ENCODE measurements around the gene MPHOSPH8.
"Not testable (repeated sequence)": the region's sequence is repeated elsewhere in the genome, so short reads cannot be mapped to it uniquely, and the experiment has no call there.

MPHOSPH8 gene

GRCh38 chr13:19704256-19704655 lies 70.8 kb downstream of the MPHOSPH8 start:
- H3K4me1 ChIP-seq (ENCODE audit: low read length); H3K36me3 ChIP-seq (replicated peaks; ENCODE audit: insufficient read depth, low read length); H3K9me3 ChIP-seq (replicated peaks; ENCODE audit: insufficient read depth, low read length); H2AFZ ChIP-seq (ENCODE audit: low read length); H3K27ac ChIP-seq (ENCODE audit: low read length); H3K4me2 ChIP-seq (ENCODE audit: low read depth, low read length); H3K9ac ChIP-seq (ENCODE audit: low read length); H3K27me3 ChIP-seq (replicated peaks; ENCODE audit: insufficient read depth, low read length); H3K9me2 ChIP-seq (replicated peaks; ENCODE audit: insufficient read depth, low read length); H4K20me1 ChIP-seq (ENCODE audit: insufficient read depth, low read length); H3F3A ChIP-seq (ENCODE audit: insufficient read depth, low read length); DNase-seq; H3K79me2 ChIP-seq (ENCODE audit: low read length); H3K4me3 ChIP-seq (ENCODE audit: low read length): not testable (repeated sequence)

- H3K9me2 ChIP-seq (replicated peaks; ENCODE audit: insufficient read depth, low read length); DNase-seq; H3K4me3 ChIP-seq (ENCODE audit: low read length); H4K20me1 ChIP-seq (ENCODE audit: insufficient read depth, low read length); H3K36me3 ChIP-seq (replicated peaks; ENCODE audit: insufficient read depth, low read length); H3F3A ChIP-seq (ENCODE audit: insufficient read depth, low read length); H3K9ac ChIP-seq (ENCODE audit: low read length); H3K79me2 ChIP-seq (ENCODE audit: low read length); H3K27me3 ChIP-seq (replicated peaks; ENCODE audit: insufficient read depth, low read length); H3K4me1 ChIP-seq (ENCODE audit: low read length); H3K9me3 ChIP-seq (replicated peaks; ENCODE audit: insufficient read depth, low read length); H2AFZ ChIP-seq (ENCODE audit: low read length); H3K27ac ChIP-seq (ENCODE audit: low read length); H3K4me2 ChIP-seq (ENCODE audit: low read depth, low read length): not testable (repeated sequence)
Measured at GRCh38 chr13:19709039-19709438, 75.6 kb downstream of the MPHOSPH8 start.

GRCh38 chr13:19709782-19710181 lies 76.3 kb downstream of the MPHOSPH8 start:
- H3K9me3 ChIP-seq (replicated peaks; ENCODE audit: insufficient read depth, low read length); H3K9me2 ChIP-seq (replicated peaks; ENCODE audit: insufficient read depth, low read length); H3K4me2 ChIP-seq (ENCODE audit: low read depth, low read length); H3K4me1 ChIP-seq (ENCODE audit: low read length); H3K27me3 ChIP-seq (replicated peaks; ENCODE audit: insufficient read depth, low read length); H3K36me3 ChIP-seq (replicated peaks; ENCODE audit: insufficient read depth, low read length); H3K4me3 ChIP-seq (ENCODE audit: low read length); H3K9ac ChIP-seq (ENCODE audit: low read length); H3F3A ChIP-seq (ENCODE audit: insufficient read depth, low read length); H3K27ac ChIP-seq (ENCODE audit: low read length); DNase-seq; H3K79me2 ChIP-seq (ENCODE audit: low read length); H2AFZ ChIP-seq (ENCODE audit: low read length); H4K20me1 ChIP-seq (ENCODE audit: insufficient read depth, low read length): not testable (repeated sequence)

GRCh38 chr13:19713186-19713965 lies 79.9 kb downstream of the MPHOSPH8 start:
- no peak for DNase-seq
- Histone ChIP-seq H3K36me3 (replicated peaks; ENCODE audit: insufficient read depth, low read length) (no peaks in the 10 kb centered on the region), H3K79me2 (ENCODE audit: low read length) (no peaks in the 10 kb centered on the region)

More at GRCh38 chr13:19713186-19713965, 79.9 kb downstream of the MPHOSPH8 start:
- H3K9ac ChIP-seq (ENCODE audit: low read length): no peak overlapping the region
- H4K20me1 ChIP-seq (ENCODE audit: insufficient read depth, low read length): no peaks in the 10 kb centered on the region
- no peaks in the 10 kb centered on the region for H3K4me1 ChIP-seq (ENCODE audit: low read length)
- no peaks in the 10 kb centered on the region for H3K9me2 ChIP-seq (replicated peaks; ENCODE audit: insufficient read depth, low read length)
- no peak overlapping the region for H2AFZ ChIP-seq (ENCODE audit: low read length)
- no peak overlapping the region for H3K4me2 ChIP-seq (ENCODE audit: low read depth, low read length)
- no peaks in the 10 kb centered on the region for H3K9me3 ChIP-seq (replicated peaks; ENCODE audit: insufficient read depth, low read length)
- H3K27ac ChIP-seq (ENCODE audit: low read length): no peak overlapping the region
- TF ChIP-seq EZH2phosphoT487 (IDR thresholded peaks at IDR 0.05; ENCODE audit: low read length) (no peak), CTCF (IDR thresholded peaks at IDR 0.05; ENCODE audit: low read length) (no peak), EZH2 (optimal IDR thresholded peaks at IDR 0.05; ENCODE audit: low read depth, low read length) (no peak)
- H3K4me3 ChIP-seq (ENCODE audit: low read length): no peak overlapping the region
- no peaks in the 10 kb centered on the region for H3F3A ChIP-seq (ENCODE audit: insufficient read depth, low read length)
- no peaks in the 10 kb centered on the region for H3K27me3 ChIP-seq (replicated peaks; ENCODE audit: insufficient read depth, low read length)

Data from MM.1S (cell line).